AG04449 (cell line): ENCODE results near the gene DHCR24.

Experiments used
- CTCF ChIA-PET: fragments of 350-600 bp; formaldehyde crosslinking; extraction: SDS; loops from one replicate; lab custom pipeline; 2021; ENCODE audit warnings: antibody characterized with exemption; lab: Yijun Ruan, JAX
- POLR2A ChIA-PET: fragments of 400-600, 350-600 bp; formaldehyde crosslinking; extraction: SDS; loops from one replicate; lab custom pipeline; 2020; ENCODE audit warnings: antibody characterized with exemption, inconsistent platforms; lab: Yijun Ruan, JAX
- DNase-seq: peaks from one replicate; pipeline ENCODE4 v3.0.0-alpha.2; 2010; ENCODE audit warnings: low read depth, low spot score
- H3K4me3 ChIP-seq: 2 replicates; pipeline ENCODE4 v1.5.1; 2011; ENCODE audit warnings: low read depth, mild to moderate bottlenecking, control low read depth, low read length
- CTCF ChIP-seq: IDR thresholded peaks from one replicate; pipeline ENCODE4 v1.5.1; 2011; ENCODE audit warnings: mild to moderate bottlenecking, moderate library complexity, low read length, control low read depth, inconsistent platforms; ENCODE audit not compliant: insufficient read depth; ENCODE audit errors: missing control alignments

Gene DHCR24

GRCh38 chr1:54857141-54857540 lies 29.9 kb downstream of the DHCR24 start:
- no peak for TF ChIP-seq CTCF
- DNase-seq, result no peak
- H3K4me3 ChIP-seq, result no peak overlapping the region
- ChIA-PET POLR2A (no interaction called here), CTCF (interaction anchor here (1.2 to 1.8 kb wide), 3 partner anchors 16 to 367 kb away, joined by 3 to 4 read pairs (median 4); no protein-coding TSS in a partner anchor)

GRCh38 chr1:54854381-54855020 lies 32.5 kb downstream of the DHCR24 start:
- no peak overlapping the region for H3K4me3 ChIP-seq
- DNase-seq, result no peak
- ChIA-PET POLR2A (no interaction called here), CTCF (no interaction called here)
- no peak for TF ChIP-seq CTCF

GRCh38 chr1:54853793-54854370 lies 33.1 kb downstream of the DHCR24 start:
- POLR2A ChIA-PET, result no interaction called here
- CTCF ChIA-PET, result no interaction called here
- TF ChIP-seq CTCF, result no peak
- DNase-seq, result no peak
- H3K4me3 ChIP-seq, result no peak overlapping the region

GRCh38 chr1:54853096-54853792 lies 33.8 kb downstream of the DHCR24 start:
- no peak for DNase-seq
- H3K4me3 ChIP-seq, result no peak overlapping the region
- TF ChIP-seq CTCF, result no peak
- POLR2A ChIA-PET, result no interaction called here
- CTCF ChIA-PET, result interaction anchor here (1.3 kb wide), 1 partner anchor 103 kb away, joined by 3 read pairs; no protein-coding TSS in a partner anchor

GRCh38 chr1:54851936-54852524 lies 35.0 kb downstream of the DHCR24 start:
- POLR2A ChIA-PET, result interaction anchor here (0.5 kb wide), 1 partner anchor 32 kb away, joined by 3 read pairs; no protein-coding TSS in a partner anchor
- no peak for DNase-seq

More at GRCh38 chr1:54851936-54852524, 35.0 kb downstream of the DHCR24 start:
- CTCF ChIA-PET, result interaction anchor here (0.9 to 1.3 kb wide), 2 partner anchors 36 to 104 kb away, joined by 3 to 4 read pairs; no protein-coding TSS in a partner anchor
- TF ChIP-seq CTCF, result no peak
- no peak overlapping the region for H3K4me3 ChIP-seq
